SK-N-MC (cell line): ENCODE results near the gene ACVR1.
A peak's percentile ranks its signal among the peaks of the same experiment; 100 is the strongest.

Experiments
- DNase-seq: peaks from one replicate; pipeline ENCODE4 v3.0.0-alpha.2; 2011; ENCODE audit warnings: low read depth, low spot score
- H3K27ac ChIP-seq: fragments of 200-600 bp; sonication (generic); 2 replicates; pipeline ENCODE4 v1.5.1; 2016; ENCODE audit warnings: mixed run types
- H3K36me3 ChIP-seq: fragments of 200-600 bp; sonication (generic); 2 replicates; pipeline ENCODE4 v1.6.1; 2017; ENCODE audit warnings: antibody characterized with exemption, low read length, mixed read lengths; ENCODE audit not compliant: insufficient read depth
- H3K4me3 ChIP-seq: fragments of 200-600 bp; sonication (generic); 2 replicates; pipeline ENCODE4 v1.5.1; 2016
- H3K9ac ChIP-seq: fragments of 200-600 bp; sonication (generic); 2 replicates; pipeline ENCODE4 v1.8.0; 2017; ENCODE audit warnings: mixed run types, mixed read lengths; ENCODE audit not compliant: insufficient read length
- H3K9me3 ChIP-seq: fragments of 200-600 bp; sonication (generic); 2 replicates; pipeline ENCODE4 v1.6.1; 2017; ENCODE audit warnings: low read depth, mild to moderate bottlenecking, antibody characterized with exemption, low read length, moderate library complexity, mixed read lengths
- EZH2 ChIP-seq: fragments of 200-600 bp; sonication (generic); IDR thresholded peaks from one replicate; pipeline ENCODE4 v1.6.1; 2017; ENCODE audit warnings: antibody characterized with exemption
- FOXP2 ChIP-seq: optimal IDR thresholded peaks from 2 replicates; pipeline ENCODE3; 2011; ENCODE audit warnings: mild to moderate bottlenecking, moderate library complexity; ENCODE audit not compliant: insufficient read depth; ENCODE audit errors: extremely low read length, control extremely low read depth
- POLR2AphosphoS5 ChIP-seq: IDR thresholded peaks from 2 replicates; pipeline ENCODE4 v1.6.1; 2012; ENCODE audit warnings: mild to moderate bottlenecking, low read depth, low read length, borderline replicate concordance

The ACVR1 gene

DNA sequence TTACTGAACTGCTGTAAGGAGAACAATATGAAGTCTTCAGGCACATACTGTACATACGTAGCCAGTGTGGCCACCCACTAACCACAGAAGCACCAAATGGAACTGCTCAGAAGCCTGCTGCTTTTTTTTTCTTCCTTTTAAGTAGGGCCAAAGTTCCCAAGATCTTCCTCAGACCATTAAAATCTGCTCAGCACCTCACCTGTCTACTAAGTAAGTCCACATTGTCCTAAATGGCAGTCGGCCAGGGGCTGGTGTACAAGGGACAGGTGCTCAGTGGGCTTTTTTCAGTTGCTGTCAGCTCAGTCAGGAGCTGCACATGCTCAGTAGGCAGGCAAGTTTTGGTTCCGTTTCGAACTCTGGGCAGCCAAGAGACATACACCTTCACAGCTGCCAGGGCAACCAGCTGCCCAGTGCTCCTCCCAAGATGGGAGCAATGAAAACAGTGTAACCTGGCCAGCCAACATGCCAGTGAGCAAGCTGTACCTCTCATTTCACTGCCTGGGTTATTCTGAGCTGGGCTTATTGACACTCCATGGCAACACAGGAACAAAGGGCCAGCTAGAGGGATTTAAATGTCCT lies 86.1 kb downstream of the ACVR1 start:
- Histone ChIP-seq H3K36me3 (no peaks in the 10 kb centered on the region), H3K9me3 (no peaks in the 10 kb centered on the region), H3K4me3 (no peak overlapping the region), H3K27ac (no peak overlapping the region), H3K9ac (no peak overlapping the region)
- TF ChIP-seq POLR2AphosphoS5: no peak
- no peak for TF ChIP-seq EZH2
- no peak for TF ChIP-seq FOXP2
- DNase-seq: no peak

DNA sequence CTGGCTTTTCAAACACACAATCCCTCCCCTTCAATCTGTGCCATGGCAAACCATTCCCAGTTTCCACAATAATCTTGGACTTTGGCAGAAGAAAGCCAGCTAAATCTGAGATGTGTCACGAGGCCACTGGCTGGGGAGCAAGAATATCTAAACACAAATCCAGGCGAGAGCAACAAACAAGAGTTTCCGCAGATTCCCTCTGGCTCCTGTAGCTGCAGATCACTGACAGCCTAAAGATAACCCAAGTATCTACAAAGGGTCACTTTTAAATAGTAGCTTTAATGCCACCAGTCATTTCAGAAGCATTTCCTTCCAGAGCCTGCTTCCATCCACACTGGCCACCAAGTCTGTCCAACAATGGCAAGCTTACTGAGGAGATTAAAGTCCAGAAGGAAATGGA lies 86.9 kb downstream of the ACVR1 start:
- Histone ChIP-seq H3K27ac (no peak overlapping the region), H3K36me3 (no peaks in the 10 kb centered on the region), H3K9ac (no peak overlapping the region), H3K9me3 (no peaks in the 10 kb centered on the region), H3K4me3 (no peak overlapping the region)
- DNase-seq: no peak
- TF ChIP-seq EZH2: no peak
- TF ChIP-seq FOXP2: no peak
- TF ChIP-seq POLR2AphosphoS5: no peak

DNA sequence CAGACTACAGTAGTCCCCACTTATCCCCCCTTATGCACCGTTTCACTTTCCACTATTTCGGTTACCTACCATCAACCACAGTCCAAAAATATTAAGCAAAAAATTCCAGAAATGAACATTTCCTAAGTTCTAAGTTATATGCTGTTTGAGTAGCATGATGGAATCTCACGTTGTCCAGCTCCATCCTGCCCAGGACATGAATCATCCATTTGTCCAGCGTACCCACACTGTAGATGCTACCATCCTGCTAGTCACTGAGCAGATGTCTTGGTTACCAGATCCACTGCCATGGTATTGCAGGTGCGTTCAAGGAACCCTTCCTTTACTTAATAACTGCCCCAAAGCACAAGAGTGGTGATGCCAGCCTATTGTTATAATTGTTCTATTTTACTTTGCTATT lies 87.9 kb downstream of the ACVR1 start:
- DNase-seq: no peak
- Histone ChIP-seq H3K36me3 (no peaks in the 10 kb centered on the region), H3K4me3 (no peak overlapping the region), H3K9ac (no peak overlapping the region), H3K9me3 (no peaks in the 10 kb centered on the region), H3K27ac (no peak overlapping the region)
- no peak for TF ChIP-seq EZH2
- TF ChIP-seq POLR2AphosphoS5: no peak
- no peak for TF ChIP-seq FOXP2

DNA sequence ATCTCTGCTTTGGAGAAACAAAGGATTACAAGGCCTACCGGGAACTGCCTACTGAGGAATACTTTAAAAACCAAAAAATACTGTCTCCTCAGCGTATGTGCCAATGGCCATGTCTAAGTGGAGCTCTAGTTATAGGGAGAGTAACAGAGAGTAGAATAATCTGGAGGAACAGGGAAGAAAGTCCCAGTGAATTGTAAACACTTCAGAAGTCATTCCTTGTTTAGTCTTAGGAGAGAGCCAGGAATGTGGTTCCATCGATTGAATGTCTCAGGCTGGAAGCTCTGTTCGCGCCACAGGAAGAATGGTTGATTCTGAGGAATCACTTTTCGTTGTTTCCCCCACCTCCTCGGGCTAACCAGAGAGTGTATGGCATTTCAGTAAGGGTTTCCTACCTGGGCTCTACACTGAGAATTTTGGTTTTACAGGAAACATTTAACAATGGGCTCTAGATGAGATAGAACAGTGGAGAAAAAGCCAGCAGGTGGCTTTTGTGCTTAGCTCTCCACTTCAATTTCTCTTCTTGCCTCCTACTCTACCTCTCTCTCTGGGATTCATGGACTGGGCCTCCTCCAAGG lies 88.7 kb downstream of the ACVR1 start:
- DNase-seq: no peak
- no peaks in the 10 kb centered on the region for H3K9me3 ChIP-seq
- TF ChIP-seq POLR2AphosphoS5 (no peak), EZH2 (no peak), FOXP2 (no peak)
- H3K9ac ChIP-seq: no peak overlapping the region
- H3K27ac ChIP-seq: no peak overlapping the region
- no peaks in the 10 kb centered on the region for H3K36me3 ChIP-seq
- H3K4me3 ChIP-seq: no peak overlapping the region

DNA sequence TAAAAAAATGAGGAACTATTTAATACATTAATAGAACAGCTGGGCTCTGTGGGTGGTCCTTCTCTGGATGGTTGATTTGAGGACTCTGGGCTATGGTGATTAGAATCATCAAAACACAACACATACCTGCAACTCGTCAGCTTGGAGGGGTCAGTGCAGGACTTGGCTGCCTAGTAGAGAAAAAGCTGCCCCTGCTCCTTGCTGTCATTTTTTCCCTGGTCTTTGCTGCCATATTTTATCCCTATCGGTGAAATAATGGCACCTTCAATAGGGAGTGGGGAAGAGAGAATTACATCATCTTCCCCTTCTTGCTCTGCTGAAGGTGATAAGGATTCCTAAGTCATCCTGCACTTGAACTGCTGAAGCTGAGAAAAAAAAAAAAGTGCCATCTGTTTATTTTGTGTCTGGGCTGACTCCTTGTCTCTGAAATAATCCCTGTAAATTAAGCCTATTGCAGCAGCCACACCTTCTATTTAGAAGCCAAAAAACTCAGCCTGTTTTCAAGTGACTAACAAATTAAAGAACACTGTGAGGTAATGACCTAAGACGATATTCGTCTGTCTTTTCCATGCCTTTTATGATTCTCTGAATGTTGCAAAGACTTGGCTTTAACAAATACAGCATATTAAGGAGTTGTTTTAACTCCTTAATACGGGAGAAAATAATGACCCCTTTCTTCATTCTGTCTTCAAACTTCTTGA lies 89.3 kb downstream of the ACVR1 start:
- no peaks in the 10 kb centered on the region for H3K9me3 ChIP-seq
- no peak overlapping the region for H3K9ac ChIP-seq
- H3K4me3 ChIP-seq: no peak overlapping the region
- no peaks in the 10 kb centered on the region for H3K36me3 ChIP-seq
- DNase-seq: no peak
- no peak for TF ChIP-seq EZH2
- no peak for TF ChIP-seq POLR2AphosphoS5
- TF ChIP-seq FOXP2: no peak
- no peak overlapping the region for H3K27ac ChIP-seq

DNA sequence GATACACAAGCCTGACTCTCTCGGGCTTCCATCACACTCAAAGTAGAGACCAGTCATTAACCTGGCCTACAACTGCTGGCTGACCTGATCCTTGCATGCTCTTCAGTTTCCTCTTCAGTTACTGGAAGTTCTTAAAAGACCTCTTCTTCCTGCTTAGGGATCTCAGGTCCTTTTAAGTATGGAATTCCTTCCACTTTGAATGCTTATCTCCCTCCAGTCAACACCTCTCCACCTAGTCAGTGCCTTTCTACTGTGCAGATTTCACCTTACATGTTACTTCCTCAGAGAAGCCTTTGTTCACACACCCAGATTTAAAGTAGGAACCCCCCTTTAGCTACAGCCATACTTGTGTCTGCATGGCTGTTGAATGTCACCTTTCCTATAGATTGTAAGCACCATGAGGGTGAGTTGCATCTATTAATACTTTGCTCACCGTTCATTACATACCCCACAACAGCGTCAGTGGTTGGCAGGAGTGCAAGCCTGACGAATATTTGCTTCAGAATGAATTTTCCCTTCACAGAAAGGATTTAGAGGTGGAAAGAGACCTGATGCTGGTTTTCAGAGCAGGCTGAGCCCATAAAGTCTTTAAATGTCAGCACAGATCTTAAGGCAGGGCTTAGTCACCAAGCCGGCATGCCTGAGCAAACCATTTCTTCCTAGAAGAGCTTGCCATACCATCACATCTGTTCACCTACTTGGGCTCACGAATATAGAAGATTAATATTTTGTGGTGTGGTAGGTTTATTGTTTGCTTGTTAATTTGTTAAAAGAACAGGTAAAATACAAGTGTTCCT lies 90.1 kb downstream of the ACVR1 start:
- Histone ChIP-seq H3K9me3 (no peaks in the 10 kb centered on the region), H3K36me3 (no peaks in the 10 kb centered on the region), H3K4me3 (no peak overlapping the region), H3K27ac (no peak overlapping the region), H3K9ac (no peak overlapping the region)
- no peak for DNase-seq
- no peak for TF ChIP-seq POLR2AphosphoS5
- no peak for TF ChIP-seq EZH2
- TF ChIP-seq FOXP2: no peak

DNA sequence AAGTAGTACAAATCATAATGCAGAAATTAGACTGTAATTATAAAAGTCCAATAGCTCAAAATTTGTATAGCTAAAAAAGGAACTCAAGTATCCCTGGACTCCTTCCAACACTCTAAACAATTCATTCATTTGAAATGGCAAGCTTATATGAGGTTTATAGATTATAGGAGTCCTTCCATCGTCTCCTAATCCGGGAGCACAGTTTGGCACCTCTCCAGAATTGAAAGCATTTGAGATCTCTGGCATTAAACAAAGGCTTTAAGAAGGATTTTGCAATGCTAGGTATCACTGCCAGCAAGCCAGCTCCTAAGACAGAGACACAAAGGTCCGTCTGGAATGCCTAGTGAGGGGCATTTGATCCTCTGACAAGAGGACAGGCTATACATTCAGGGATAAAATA lies 90.9 kb downstream of the ACVR1 start:
- no peak overlapping the region for H3K9ac ChIP-seq
- peak overlapping the region; percentile 66 for H3K4me3 ChIP-seq
- H3K36me3 ChIP-seq: no peaks in the 10 kb centered on the region
- TF ChIP-seq POLR2AphosphoS5 (no peak), FOXP2 (no peak), EZH2 (no peak)
- 0 out of 2 replicates have a peak overlapping the region, but pooled peaks have one; percentile 73 for H3K27ac ChIP-seq
- no peak for DNase-seq
- H3K9me3 ChIP-seq: no peaks in the 10 kb centered on the region

DNA sequence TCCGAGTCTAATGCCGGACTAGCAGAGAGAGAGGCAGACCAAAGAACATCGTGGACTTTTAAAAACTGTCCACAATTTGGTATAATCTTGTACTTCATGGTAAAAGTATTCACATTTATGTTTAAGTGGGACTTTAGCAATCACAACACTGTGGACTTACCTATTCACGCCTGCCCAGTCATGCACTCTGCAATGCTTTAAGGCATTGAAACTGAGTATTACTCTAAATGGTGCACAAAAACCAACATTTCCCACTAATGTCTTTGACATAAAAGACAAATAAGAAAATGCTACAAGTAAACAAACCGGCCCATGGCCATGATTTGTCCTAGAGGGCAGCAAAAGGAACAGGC lies 91.3 kb downstream of the ACVR1 start:
- peak overlapping the region; percentile 38 for H3K9ac ChIP-seq
- TF ChIP-seq EZH2 (no peak), POLR2AphosphoS5 (no peak), FOXP2 (no peak)
- H3K27ac ChIP-seq: peak overlapping the region; percentile 73; the same call in 1 of the 2 replicates
- peak overlapping the region; percentile 66 for H3K4me3 ChIP-seq
- no peaks in the 10 kb centered on the region for H3K9me3 ChIP-seq
- H3K36me3 ChIP-seq: no peaks in the 10 kb centered on the region; the same call in 1 of the 2 replicates
- no peak for DNase-seq
